Activated CD8-positive, alpha-beta memory T cell treated with anti-CD3 and anti-CD28 coated beads, Interleukin-2, amount 50 U/mL, for 48 hours (primary cell): Measurements from ENCODE around the gene ZC3H6.
"Not testable (repeated sequence)": the region's sequence is repeated elsewhere in the genome, so short reads cannot be mapped to it uniquely, and the experiment has no call there.

Experiments
- DNase-seq: peaks from one replicate; pipeline ENCODE4 v3.0.0-alpha.2; 2020

The ZC3H6 gene

GRCh38 chr2:112282066-112282465 is 6.7 kb downstream of the ZC3H6 start:
- not testable (repeated sequence) for DNase-seq

GRCh38 chr2:112283535-112283934 is 8.1 kb downstream of the ZC3H6 start:
- not testable (repeated sequence) for DNase-seq

- DNase-seq: no peak
Measured at GRCh38 chr2:112290088-112290487, 14.7 kb downstream of the ZC3H6 start.

DNA sequence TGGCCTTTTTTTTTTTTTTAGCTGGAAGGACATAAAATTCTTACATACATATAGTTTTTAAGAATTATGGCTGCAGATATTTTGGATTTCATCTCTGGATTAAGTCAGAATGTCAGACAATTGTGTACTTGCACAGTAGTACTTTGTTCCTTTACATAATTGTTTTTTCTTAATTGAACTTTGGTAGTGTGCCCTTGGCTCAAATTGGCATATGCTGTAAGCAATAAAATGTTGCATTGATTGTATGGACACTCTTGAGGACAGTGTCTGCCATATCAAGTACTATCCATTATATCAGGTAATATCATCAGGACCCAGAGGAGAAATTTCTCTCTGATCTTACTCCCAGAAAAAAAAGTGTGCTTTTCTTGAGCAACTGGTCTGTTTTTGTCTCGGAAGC is 15.3 kb downstream of the ZC3H6 start:
- DNase-seq: no peak

- DNase-seq: no peak
Measured at GRCh38 chr2:112293636-112294401, 18.4 kb downstream of the ZC3H6 start.

DNA sequence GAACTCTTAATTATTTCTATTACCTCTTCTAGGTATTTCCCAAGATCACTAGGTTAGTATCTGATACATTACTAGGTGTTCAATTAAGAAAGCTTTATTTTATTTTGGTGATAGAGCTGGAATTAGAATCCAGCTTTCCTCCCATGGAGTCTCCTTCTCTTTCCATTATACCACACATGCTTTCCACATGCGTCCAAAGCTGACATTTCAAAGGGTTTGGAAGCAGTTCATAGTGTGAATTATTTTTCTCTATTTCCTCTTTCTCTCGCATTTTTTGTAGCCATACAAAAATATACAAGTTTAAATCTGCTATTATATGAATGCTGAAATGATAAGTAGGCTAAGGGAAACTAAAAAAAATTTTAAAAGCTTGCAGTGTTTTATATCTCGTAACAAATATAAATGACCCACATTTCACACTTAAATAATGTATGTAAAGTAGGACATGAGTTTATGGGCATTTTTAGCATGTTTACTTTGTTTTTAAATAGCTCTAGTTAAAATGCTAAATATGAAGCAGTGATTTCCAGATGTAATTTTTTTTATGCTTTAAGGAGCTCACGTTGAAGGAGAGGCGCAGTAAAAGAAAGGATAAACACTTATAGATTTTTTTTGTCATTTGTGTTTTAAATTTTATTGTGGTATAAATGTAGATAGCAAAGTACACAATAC is 20.1 kb downstream of the ZC3H6 start:
- DNase-seq: no peak

- DNase-seq: no peak
Measured at GRCh38 chr2:112296407-112296806, 21.0 kb downstream of the ZC3H6 start.

GRCh38 chr2:112301171-112301584 is 25.8 kb downstream of the ZC3H6 start:
- DNase-seq: no peak

GRCh38 chr2:112301973-112302372 is 26.6 kb downstream of the ZC3H6 start:
- no peak for DNase-seq

DNA sequence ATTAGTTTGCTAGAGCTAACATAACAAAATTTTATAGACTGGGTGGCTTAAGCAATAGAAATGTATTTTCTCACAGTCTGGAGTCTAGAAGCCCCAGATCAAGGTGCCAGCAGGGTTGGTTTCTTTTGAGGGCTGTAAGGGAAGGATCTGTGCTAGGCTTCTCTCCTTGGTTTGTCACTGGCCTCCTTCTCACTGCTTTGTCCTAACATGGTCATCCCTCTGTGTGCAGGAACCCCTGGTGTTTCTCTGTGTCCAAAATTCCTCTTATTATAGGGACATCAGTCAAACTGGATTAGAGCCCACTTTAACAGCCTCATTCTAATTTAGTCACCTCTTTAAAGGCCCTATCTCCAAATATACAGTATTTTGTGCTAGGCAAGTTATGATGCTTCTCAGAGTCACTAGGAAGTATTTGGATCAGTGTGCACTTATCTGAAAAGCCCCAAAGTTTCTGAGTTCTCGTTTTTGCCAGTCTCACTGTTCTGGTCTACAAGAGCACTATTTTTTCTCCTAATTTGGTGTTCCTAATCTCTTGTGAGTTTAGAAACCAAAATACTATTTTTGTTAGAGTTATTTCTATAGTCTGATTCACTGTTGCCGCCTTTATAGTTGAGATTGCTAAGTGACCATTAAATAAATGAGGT is 29.0 kb downstream of the ZC3H6 start:
- DNase-seq: no peak

DNA sequence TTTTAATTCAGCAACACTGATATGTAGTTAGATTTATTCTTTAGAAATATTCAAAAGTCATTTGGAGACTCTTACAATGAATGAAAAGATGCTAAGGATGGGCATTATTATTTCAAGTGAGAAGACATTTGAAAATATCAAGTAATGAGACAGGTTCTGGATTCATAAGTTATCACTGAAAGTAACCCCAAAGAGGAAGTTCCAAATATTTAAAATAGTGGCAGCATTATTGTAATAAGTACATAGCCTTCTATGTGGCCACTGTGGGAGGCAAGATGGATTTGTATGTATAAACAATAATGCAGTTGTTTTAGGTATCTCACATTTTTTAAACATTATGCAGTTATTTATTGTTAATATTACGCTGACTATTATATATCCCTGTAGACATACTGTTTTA is 29.7 kb downstream of the ZC3H6 start:
- DNase-seq: no peak

- DNase-seq: no peak
Measured at GRCh38 chr2:112310906-112311305, 35.5 kb downstream of the ZC3H6 start.

DNA sequence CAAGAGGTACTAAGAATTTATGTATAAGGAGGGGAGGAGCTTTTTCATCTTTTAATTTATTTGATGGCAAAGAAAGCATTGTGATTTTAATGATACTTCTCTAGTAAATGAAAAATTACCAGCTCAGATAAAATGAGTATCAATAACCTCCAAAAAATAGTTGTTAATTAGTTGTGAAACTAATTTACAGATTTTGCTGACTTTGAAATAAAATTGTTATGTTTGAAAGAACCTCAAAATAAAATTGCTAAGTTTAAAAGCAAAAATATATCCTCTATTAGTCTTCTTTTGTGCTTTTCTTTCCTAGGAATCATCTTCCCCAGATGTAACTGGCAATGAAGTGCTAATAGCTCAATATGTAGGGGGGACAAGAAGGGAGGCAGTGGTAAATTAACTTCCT is 36.5 kb downstream of the ZC3H6 start:
- DNase-seq: no peak

GRCh38 chr2:112312821-112313220 is 37.4 kb downstream of the ZC3H6 start:
- DNase-seq: no peak

DNA sequence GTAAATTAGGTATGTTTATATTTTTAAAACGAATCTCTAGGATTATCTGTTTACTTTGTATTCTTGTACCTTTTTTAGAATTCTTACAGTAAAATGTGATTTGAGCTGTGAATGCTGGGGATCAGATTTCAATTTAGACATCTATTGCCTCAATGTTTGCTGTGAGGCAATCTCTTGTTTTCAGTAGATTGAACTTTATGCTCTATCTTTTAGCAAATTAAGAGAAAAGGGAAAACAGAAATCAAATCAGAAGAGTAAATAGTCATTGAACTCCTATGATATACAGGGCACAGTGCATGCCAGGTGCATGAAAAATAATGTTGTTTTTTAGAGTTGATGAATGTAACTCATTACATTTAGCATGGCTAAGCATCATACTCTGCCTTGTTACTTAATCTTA is 39.5 kb downstream of the ZC3H6 start:
- DNase-seq: no peak

DNA sequence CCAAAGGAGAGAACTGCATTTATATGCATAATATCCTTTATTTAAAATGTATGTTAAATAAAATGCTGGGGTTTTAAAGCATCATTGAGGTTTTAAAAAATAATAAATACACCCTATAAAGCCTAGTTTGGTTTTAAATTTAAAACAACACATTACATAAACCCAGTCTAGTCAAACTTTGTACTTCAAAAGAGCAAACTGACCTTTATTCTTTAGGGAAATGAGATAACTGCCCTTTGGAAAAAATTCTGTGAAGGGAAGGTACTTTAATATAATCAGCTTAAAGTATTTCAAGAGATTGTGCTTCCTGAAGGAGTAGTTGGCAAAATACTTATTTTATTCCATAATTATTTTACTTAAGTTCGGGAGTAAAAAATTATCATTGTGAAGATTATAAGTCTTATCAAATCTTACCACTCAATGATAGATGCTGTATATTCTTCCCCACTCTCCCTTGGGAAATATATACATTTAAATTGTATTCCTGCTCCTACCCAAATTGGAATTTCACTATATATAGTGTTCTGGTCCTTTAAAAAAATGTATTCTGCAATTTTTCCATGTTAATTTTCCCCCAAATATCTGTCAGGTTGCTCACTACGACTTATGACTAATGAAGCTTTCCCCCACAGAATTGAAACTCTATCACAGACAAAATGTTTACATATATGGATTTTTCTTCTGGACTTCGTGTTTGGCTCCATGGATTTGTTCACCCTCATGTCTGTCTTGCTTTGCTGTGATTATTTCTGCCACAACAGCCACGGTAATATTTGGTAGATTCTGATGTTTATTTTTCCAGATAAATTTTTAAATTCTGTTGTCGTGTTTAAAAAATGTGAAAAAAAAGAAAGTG is 42.1 kb downstream of the ZC3H6 start:
- DNase-seq: no peak

GRCh38 chr2:112318515-112318914 is 43.1 kb downstream of the ZC3H6 start:
- DNase-seq: no peak

DNA sequence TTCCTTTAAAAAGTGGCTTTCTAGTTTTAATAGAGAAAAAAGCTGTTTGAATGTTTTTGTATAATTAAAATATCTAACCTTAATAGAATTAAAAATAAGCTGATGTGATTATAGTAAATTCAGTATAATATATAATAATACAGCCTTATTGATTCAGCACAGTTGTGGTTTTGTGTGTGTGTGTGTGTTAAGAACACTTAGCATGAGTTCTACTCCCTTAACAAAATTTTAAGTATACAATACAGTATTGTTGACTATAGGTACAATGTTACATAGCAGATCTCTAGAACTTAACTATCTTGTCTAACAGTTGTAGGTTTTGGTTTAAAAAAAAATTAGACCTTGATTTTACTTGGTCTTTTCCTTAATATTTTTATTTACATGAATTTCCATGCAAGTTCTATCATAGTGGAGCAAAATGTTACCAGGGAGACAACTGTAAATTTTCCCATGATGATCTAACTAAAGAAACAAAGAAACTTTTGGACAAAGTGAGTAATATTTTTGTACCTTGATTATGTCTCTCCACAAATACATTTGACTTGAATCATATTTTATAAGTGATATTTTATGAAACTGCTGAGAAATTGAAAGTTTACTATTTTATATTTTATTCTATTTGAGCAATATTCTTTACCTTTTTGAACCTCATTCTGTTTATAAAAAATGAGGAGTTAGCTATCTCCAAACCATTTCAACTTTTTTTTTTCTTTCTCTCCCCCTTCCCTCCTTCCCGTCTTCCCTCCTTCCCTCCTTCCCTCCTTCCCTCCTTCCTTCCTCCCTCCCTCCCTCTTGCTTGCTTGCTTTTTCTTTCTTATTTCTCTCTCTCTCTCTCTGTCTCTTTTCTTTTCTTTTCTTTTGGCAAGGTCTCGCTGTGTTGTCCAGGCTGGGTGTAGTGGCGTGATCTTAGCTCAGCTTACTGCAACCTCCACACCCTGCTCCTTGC is 46.3 kb downstream of the ZC3H6 start:
- DNase-seq: no peak

- no peak for DNase-seq
Measured at GRCh38 chr2:112322919-112323318, 47.5 kb downstream of the ZC3H6 start.

GRCh38 chr2:112332123-112332696 is 56.8 kb downstream of the ZC3H6 start:
- no peak for DNase-seq

GRCh38 chr2:112335600-112335999 is 60.2 kb downstream of the ZC3H6 start:
- DNase-seq: no peak

DNA sequence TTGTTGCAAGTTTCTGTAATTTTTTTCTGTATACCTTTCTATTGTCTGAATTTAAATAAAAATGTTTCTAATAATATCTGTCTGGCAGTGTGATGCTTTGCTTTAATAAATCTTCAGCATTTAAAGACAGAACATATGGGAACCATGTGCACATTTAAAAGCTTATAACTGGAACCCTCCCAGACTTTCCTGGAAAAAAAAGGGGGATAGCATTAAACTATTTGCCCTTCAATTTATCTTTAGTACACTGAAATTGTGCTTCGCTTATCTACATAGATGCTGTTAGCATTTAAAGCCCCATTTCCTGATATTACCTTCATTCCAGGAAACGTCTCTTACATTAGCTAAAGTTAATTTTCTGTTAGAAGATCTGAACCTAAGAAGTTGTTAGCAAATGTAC is 64.6 kb downstream of the ZC3H6 start:
- DNase-seq: no peak
